Brain microvascular endothelial cell (primary cell): ENCODE results near the gene CARS1.

Source experiments
- DNase-seq: peaks from one replicate; pipeline ENCODE4 v3.0.0-alpha.2; 2020
- H3K27ac ChIP-seq: fragments of 250-450 bp; sonication (Bioruptor Pico); 2 replicates; pipeline ENCODE4 v1.5.1; 2020; ENCODE audit warnings: mild to moderate bottlenecking, moderate library complexity
- H3K27me3 ChIP-seq: fragments of 250-450 bp; sonication (Bioruptor Pico); replicated peaks from 2 replicates; pipeline ENCODE4 v1.5.1; 2020; ENCODE audit warnings: mild to moderate bottlenecking
- H3K36me3 ChIP-seq: fragments of 250-450 bp; sonication (Bioruptor Pico); replicated peaks from 2 replicates; pipeline ENCODE4 v1.5.1; 2020; ENCODE audit warnings: mild to moderate bottlenecking
- H3K4me3 ChIP-seq: 2 replicates; pipeline ENCODE4 v1.5.1; 2011; ENCODE audit warnings: low read depth, mild to moderate bottlenecking, control low read depth, low read length, moderate library complexity
- in situ Hi-C: cut with HindIII; loops from 2 replicates; pipeline ENCODE4 v1.10.0; 2017; ENCODE audit warnings: low sequenced_read_pairs, low pct_ligation_motif_present
- TF ChIP-seq, protein P1 (sequence below): IDR thresholded peaks from 2 replicates; pipeline ENCODE4 v1.5.1; 2011; ENCODE audit warnings: low read depth, mild to moderate bottlenecking, moderate library complexity, low read length, control low read depth, inconsistent platforms; ENCODE audit errors: missing control alignments

Gene CARS1

DNA sequence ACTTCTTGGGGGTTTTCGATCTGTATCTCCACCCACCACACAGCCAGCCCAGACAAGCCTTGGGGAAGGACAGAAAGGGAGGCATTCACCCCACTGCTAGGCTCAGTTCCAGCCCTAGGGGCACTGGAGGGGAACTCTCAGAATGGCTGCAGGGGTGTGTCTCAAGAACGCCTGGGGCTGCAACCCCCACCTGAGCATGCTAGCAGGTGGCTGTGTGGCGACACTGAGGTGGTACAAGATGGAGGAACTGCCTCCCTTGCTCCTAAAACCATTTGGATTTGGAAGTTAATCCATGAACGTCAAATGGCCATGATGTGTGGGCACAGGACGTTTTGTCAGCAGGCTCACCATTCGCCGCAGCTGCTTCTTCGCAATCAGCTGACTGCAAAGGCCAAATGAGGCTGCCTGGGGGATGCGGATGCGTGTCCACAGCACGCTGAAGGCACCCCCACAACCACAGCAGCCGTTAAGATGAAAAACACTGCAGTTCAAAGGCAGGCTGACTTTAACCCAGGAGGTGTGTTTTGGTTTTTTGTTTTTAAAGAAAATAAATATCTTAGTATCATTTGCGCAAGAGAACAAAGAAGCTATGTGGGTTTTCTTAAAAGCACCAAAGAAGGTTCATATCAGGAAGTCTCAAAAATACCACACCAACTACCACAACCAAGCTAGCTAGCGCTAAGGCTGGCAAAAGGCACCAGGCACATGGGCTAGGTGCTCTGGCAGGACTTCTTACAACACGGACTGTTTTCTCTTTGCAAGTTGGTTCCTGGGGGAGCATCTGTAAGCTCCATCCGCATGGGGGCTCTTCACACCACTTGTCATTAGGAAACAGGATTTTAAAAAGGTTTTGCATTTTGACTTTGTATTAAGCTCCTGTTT, 42.9 kb downstream of the CARS1 start:
- H3K4me3 ChIP-seq: no peak overlapping the region
- peaks cover 87% of the 10 kb centered on the region for H3K36me3 ChIP-seq
- TF ChIP-seq, protein P1, sequence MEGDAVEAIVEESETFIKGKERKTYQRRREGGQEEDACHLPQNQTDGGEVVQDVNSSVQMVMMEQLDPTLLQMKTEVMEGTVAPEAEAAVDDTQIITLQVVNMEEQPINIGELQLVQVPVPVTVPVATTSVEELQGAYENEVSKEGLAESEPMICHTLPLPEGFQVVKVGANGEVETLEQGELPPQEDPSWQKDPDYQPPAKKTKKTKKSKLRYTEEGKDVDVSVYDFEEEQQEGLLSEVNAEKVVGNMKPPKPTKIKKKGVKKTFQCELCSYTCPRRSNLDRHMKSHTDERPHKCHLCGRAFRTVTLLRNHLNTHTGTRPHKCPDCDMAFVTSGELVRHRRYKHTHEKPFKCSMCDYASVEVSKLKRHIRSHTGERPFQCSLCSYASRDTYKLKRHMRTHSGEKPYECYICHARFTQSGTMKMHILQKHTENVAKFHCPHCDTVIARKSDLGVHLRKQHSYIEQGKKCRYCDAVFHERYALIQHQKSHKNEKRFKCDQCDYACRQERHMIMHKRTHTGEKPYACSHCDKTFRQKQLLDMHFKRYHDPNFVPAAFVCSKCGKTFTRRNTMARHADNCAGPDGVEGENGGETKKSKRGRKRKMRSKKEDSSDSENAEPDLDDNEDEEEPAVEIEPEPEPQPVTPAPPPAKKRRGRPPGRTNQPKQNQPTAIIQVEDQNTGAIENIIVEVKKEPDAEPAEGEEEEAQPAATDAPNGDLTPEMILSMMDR: no peak
- no peaks in the 10 kb centered on the region for H3K27me3 ChIP-seq
- no peak overlapping the region for H3K27ac ChIP-seq
- no peak for DNase-seq
- in situ Hi-C loops: no loop called here

DNA sequence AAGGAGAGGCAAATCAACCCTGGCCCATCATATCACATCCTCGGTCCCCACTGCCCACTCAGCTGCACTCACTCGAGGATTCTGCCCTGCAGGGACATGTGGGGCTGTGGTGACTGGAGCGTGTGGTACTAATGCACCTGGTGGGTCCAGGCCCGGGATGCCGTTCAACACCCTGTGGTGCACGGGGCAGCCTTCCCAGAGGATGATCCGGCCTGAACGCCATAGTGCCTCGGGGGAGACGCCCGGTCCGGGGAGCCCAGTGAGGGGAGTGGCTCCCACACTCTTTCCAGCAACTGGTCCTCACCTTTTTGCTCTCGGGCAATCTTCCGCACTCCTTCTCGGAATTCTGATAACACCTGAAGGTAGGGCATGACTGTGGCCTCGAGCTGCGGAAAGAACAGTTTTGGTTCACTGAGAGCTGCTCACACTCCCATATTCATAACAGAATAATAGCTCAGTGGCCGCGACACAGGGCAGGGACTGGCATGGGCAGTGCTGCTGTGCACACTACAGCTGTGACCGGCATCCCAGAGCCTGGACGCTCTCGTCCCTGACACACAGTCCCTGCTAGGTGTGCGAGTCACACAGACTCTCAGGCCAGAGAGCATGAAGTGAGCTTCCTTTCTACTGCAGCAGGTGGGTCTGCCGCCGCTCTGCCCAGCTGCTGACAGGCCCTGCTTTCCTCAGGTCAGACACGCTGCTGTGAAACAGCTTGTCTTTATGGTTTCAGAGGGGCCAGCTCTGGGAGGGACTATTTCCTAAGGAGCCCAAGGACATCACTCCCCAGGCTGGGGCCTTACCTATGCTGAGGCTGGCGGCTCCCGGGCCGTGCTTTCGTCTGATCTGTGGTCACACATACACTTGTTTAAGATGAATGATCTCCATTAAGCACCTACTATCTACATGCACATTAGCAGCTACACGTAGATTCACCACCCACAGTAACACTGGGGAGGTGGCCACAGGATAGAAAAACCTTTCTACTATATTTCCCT, 45.0 kb downstream of the CARS1 start:
- in situ Hi-C loops: no loop called here
- Histone ChIP-seq H3K4me3 (no peak overlapping the region), H3K27me3 (no peaks in the 10 kb centered on the region), H3K36me3 (peaks cover 80% of the 10 kb centered on the region), H3K27ac (no peak overlapping the region)
- DNase-seq: no peak
- TF ChIP-seq, protein P1: no peak

DNA sequence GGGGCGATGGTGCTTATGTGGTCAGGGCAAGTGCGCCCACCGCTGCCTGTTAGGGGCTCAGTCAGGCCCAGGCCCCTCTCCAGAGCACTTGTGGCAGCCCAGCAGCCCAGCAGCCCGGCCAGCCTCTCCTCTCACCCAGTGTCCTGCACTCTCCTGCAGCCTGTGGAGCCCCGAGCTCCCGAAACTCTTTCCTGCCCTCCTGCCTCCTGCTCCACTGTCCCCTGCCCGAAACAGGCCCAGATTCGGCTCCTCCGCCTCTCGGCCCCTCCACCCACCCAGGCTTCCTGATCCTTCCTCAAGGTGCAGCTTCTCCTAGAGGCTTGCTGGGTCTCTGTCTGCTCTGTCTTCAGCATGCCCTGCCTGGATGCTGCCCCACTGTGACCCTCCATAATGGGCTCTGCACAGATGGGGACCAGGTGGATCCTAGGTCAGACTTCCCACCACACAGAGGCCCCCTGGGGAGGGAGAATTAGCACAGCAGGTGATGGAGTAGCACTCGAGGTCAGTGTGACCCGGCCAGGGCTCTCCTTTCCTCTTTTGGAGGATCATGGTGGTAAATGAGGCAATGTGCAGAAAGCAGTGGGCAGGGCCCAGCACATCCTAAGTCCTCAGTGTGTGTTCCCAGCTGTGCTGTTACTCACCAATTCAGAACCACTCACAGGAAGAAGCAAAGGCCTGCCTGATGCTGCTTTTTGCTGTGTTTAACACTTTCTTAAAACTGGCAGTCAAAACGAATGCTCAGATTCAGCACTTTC, 46.5 kb downstream of the CARS1 start:
- no peak overlapping the region for H3K27ac ChIP-seq
- no peak overlapping the region for H3K4me3 ChIP-seq
- no peak for DNase-seq
- peaks cover 79% of the 10 kb centered on the region for H3K36me3 ChIP-seq
- no peaks in the 10 kb centered on the region for H3K27me3 ChIP-seq
- TF ChIP-seq, protein P1: no peak
- in situ Hi-C loops: no loop called here

DNA sequence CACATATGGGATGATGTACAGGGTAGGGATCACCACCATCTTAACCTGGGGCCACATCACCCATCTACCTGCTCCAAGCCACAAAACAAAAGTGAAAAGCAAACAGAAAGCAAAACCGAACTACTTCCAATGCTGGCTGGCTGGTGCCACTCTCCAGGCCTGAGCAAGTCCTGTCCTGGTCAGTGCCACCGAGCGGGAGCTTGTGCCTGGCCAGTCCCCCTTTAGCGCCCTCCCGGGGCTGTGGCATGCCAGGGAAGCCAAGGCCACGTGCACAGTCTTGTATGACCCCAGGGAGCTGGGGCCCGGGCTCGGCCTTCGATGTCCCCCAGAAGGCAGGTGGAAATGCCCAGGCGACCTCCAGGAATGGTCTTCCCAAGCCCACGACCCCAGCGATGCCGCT, 47.2 kb downstream of the CARS1 start:
- Histone ChIP-seq H3K4me3 (no peak overlapping the region), H3K27me3 (no peaks in the 10 kb centered on the region), H3K27ac (no peak overlapping the region), H3K36me3 (peaks cover 76% of the 10 kb centered on the region)
- DNase-seq: no peak
- TF ChIP-seq, protein P1: no peak
- in situ Hi-C loops: no loop called here

DNA sequence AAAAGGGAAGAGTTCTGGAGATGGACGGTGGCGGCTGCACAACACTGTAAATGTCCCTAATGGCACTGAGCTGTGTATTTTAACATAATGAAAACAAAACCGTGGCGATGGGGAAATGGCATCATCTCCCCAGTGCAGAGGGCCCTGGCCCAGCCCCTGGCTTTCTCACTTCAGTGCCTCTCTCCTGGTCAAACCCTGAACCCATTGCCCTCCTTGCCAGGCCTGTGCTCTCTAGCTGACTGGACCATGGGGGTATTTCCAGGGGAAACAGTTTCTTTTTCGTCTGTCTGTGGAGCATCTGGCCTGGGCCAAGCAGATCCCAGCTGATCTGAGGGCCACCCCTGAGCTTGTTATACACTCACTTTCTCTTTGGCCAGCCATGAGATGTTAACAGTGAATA, 47.7 kb downstream of the CARS1 start:
- Histone ChIP-seq H3K27ac (no peak overlapping the region), H3K4me3 (no peak overlapping the region), H3K27me3 (no peaks in the 10 kb centered on the region), H3K36me3 (peaks cover 74% of the 10 kb centered on the region)
- TF ChIP-seq, protein P1: no peak
- in situ Hi-C loops: no loop called here
- no peak for DNase-seq
